HG02678 (cell line): ENCODE results near the gene VPS35.
A peak's percentile ranks its signal among the peaks of the same experiment; 100 is the strongest.

Source experiments
- ATAC-seq: cut with Tn5 transposase; IDR thresholded peaks from one replicate; pipeline ENCODE4 v1.9.1; 2021; ENCODE audit warnings: mild to moderate bottlenecking, moderate library complexity; ENCODE audit not compliant: unreplicated experiment

Gene VPS35

GRCh38 chr16:46620266-46621005 is 68.5 kb downstream of the VPS35 start:
- peak; percentile 3 for ATAC-seq

- no peak for ATAC-seq
Observed at GRCh38 chr16:46618516-46618915, 70.5 kb downstream of the VPS35 start.

GRCh38 chr16:46614006-46614405 is 75.0 kb downstream of the VPS35 start:
- no peak for ATAC-seq

GRCh38 chr16:46613352-46613751 is 75.6 kb downstream of the VPS35 start:
- no peak for ATAC-seq

- no peak for ATAC-seq
Observed at GRCh38 chr16:46612121-46612520, 76.9 kb downstream of the VPS35 start.

GRCh38 chr16:46607529-46607928 is 81.4 kb downstream of the VPS35 start:
- ATAC-seq: no peak

- no peak for ATAC-seq
Observed at GRCh38 chr16:46606231-46606630, 82.7 kb downstream of the VPS35 start.
